Esophagus (tissue), 2 donors: Measurements from ENCODE around the gene NDUFA12. TPM values are rescaled to one million over a fixed set of nuclear protein-coding genes. Genes with fewer than 3 reads are reported as not detected.

Source experiments
- H3K27ac ChIP-seq, 2 donors: one replicate each; pipeline ENCODE4 v1.5.1; 2013; ENCODE audit warnings: low read depth in 2 of 2, mild to moderate bottlenecking in 2 of 2, inconsistent platforms in 1 of 2, low read length in 1 of 2, moderate library complexity in 1 of 2
- H3K27me3 ChIP-seq, 2 donors: one replicate each; pipeline ENCODE4 v1.6.1; 2013; ENCODE audit warnings: low read length in 2 of 2, control low read depth in 1 of 2, mild to moderate bottlenecking in 1 of 2; ENCODE audit not compliant: insufficient read depth in 2 of 2, control insufficient read depth in 1 of 2
- H3K36me3 ChIP-seq, 2 donors: one replicate each; pipeline ENCODE4 v1.6.1; 2013; ENCODE audit warnings: low read length in 1 of 2; ENCODE audit not compliant: control insufficient read depth in 2 of 2, insufficient read depth in 2 of 2
- H3K4me1 ChIP-seq, 2 donors: one replicate each; pipeline ENCODE4 v1.6.1; 2013; ENCODE audit warnings: low read length in 1 of 2; ENCODE audit not compliant: control insufficient read depth in 2 of 2, insufficient read depth in 2 of 2
- H3K4me3 ChIP-seq, 2 donors: one replicate each; pipeline ENCODE4 v1.5.1; 2013; ENCODE audit warnings: low read length in 2 of 2, mild to moderate bottlenecking in 2 of 2, low read depth in 1 of 2, moderate library complexity in 1 of 2
- H3K9me3 ChIP-seq, 2 donors: one replicate each; pipeline ENCODE4 v1.6.1; 2013; ENCODE audit warnings: mild to moderate bottlenecking in 2 of 2, low read depth in 1 of 2, low read length in 1 of 2, moderate library complexity in 1 of 2; ENCODE audit not compliant: control insufficient read depth in 2 of 2, insufficient read depth in 1 of 2
- WGBS, 2 donors: extraction: QIAGEN DNeasy Blood & Tissue Kit; methylation state at CpG; one replicate each; pipeline ENCODE4 v1.1.7; 2013; 5-methylcytosine and 5-hydroxymethylcytosine counted together
- polyA plus RNA-seq, 2 donors: library from polyadenylated mRNA; stranded (reverse); fragments of 200-250 nt; gene quantifications; one replicate each; pipeline ENCODE4 v1.2.3, GENCODE V29; 2013
- donor health status: healthy with polysubstance abuse.
- donor health status: Bipolar disorder and iron deficiency.

Gene NDUFA12
- polyA plus RNA-seq, 2 donors, result 76.3 to 115 TPM

GRCh38 chr12:94954029-94954685 is 49.3 kb downstream of the NDUFA12 start:
- 10 to 14% methylated on average over 1 of the region's 1 CpG for WGBS, 2 donors
- Histone ChIP-seq H3K9me3 (no peaks in the 10 kb centered on the region), H3K4me3 (no peak overlapping the region), H3K27ac (peak overlapping the region in 1 of 2 donors; percentile 10), H3K4me1 (peaks cover 0 to 10% of the 10 kb centered on the region in 2 donors), H3K27me3 (no peaks in the 10 kb centered on the region), H3K36me3 (no peaks in the 10 kb centered on the region)

- Histone ChIP-seq H3K4me3 (no peak overlapping the region), H3K36me3 (no peaks in the 10 kb centered on the region), H3K27me3 (no peaks in the 10 kb centered on the region), H3K9me3 (no peaks in the 10 kb centered on the region), H3K4me1 (peaks cover 0 to 10% of the 10 kb centered on the region in 2 donors), H3K27ac (no peak overlapping the region)
- WGBS, 2 donors, result 52 to 53% methylated on average over 2 of the region's 2 CpGs
Observed at GRCh38 chr12:94952325-94952724, 51.2 kb downstream of the NDUFA12 start.

GRCh38 chr12:94951071-94951934 is 52.2 kb downstream of the NDUFA12 start:
- Histone ChIP-seq H3K4me1 (peaks cover 0 to 10% of the 10 kb centered on the region in 2 donors), H3K4me3 (no peak overlapping the region), H3K27me3 (no peaks in the 10 kb centered on the region), H3K36me3 (no peaks in the 10 kb centered on the region), H3K9me3 (no peaks in the 10 kb centered on the region), H3K27ac (peak overlapping the region in 1 of 2 donors; percentile 36)
- WGBS, 2 donors, result 46 to 59% methylated on average over 7 of the region's 7 CpGs

- 82 to 89% methylated on average over 6 of the region's 6 CpGs for WGBS, 2 donors
- no peak overlapping the region for H3K27ac ChIP-seq
- no peaks in the 10 kb centered on the region for H3K27me3 ChIP-seq
- no peaks in the 10 kb centered on the region for H3K9me3 ChIP-seq
- no peak overlapping the region for H3K4me3 ChIP-seq
- peaks cover 0 to 7% of the 10 kb centered on the region in 2 donors for H3K4me1 ChIP-seq
- H3K36me3 ChIP-seq, result no peaks in the 10 kb centered on the region
Observed at GRCh38 chr12:94948232-94948810, 55.2 kb downstream of the NDUFA12 start.

GRCh38 chr12:94942663-94943062 is 60.8 kb downstream of the NDUFA12 start:
- Histone ChIP-seq H3K4me3 (no peak overlapping the region), H3K4me1 (no peaks in the 10 kb centered on the region), H3K27ac (no peak overlapping the region), H3K9me3 (no peaks in the 10 kb centered on the region), H3K27me3 (no peaks in the 10 kb centered on the region), H3K36me3 (no peaks in the 10 kb centered on the region)
- WGBS, 2 donors, result 77 to 86% methylated on average over 3 of the region's 3 CpGs

GRCh38 chr12:94941440-94941862 is 62.0 kb downstream of the NDUFA12 start:
- whole genome bisulfite sequencing, 2 donors, result 8 to 22% methylated on average over 7 of the region's 7 CpGs
- no peaks in the 10 kb centered on the region for H3K9me3 ChIP-seq
- H3K27ac ChIP-seq, result no peak overlapping the region
- no peak overlapping the region for H3K4me3 ChIP-seq
- no peaks in the 10 kb centered on the region for H3K27me3 ChIP-seq
- H3K36me3 ChIP-seq, result no peaks in the 10 kb centered on the region
- H3K4me1 ChIP-seq, result no peaks in the 10 kb centered on the region

GRCh38 chr12:94940771-94941170 is 62.7 kb downstream of the NDUFA12 start:
- Histone ChIP-seq H3K4me3 (no peak overlapping the region), H3K27me3 (no peaks in the 10 kb centered on the region)
- 93 to 95% methylated on average over 9 of the region's 9 CpGs for WGBS, 2 donors

GRCh38 chr12:94938583-94938982 is 64.9 kb downstream of the NDUFA12 start:
- Histone ChIP-seq H3K9me3 (no peaks in the 10 kb centered on the region), H3K27me3 (no peaks in the 10 kb centered on the region), H3K27ac (no peak overlapping the region), H3K4me1 (no peaks in the 10 kb centered on the region), H3K4me3 (no peak overlapping the region), H3K36me3 (no peaks in the 10 kb centered on the region)
- WGBS, 2 donors, result 87 to 88% methylated on average over 4 of the region's 4 CpGs

More at GRCh38 chr12:94940771-94941170, 62.7 kb downstream of the NDUFA12 start:
- H3K36me3 ChIP-seq, result no peaks in the 10 kb centered on the region
- no peak overlapping the region for H3K27ac ChIP-seq
- H3K9me3 ChIP-seq, result no peaks in the 10 kb centered on the region
- H3K4me1 ChIP-seq, result no peaks in the 10 kb centered on the region

GRCh38 chr12:94930772-94931171 is 72.7 kb downstream of the NDUFA12 start:
- 59 to 71% methylated on average over 2 of the region's 2 CpGs for WGBS, 2 donors

More at GRCh38 chr12:94930772-94931171, 72.7 kb downstream of the NDUFA12 start:
- H3K4me3 ChIP-seq, result no peak overlapping the region
- H3K9me3 ChIP-seq, result no peaks in the 10 kb centered on the region
- no peaks in the 10 kb centered on the region for H3K27me3 ChIP-seq
- H3K27ac ChIP-seq, result no peak overlapping the region
- no peaks in the 10 kb centered on the region for H3K4me1 ChIP-seq
- no peaks in the 10 kb centered on the region for H3K36me3 ChIP-seq
